Left colon (tissue), 2 donors: ENCODE measurements around the gene COL23A1. TPM values are rescaled to one million over a fixed set of nuclear protein-coding genes. Genes with fewer than 3 reads are reported as not detected.
A peak's percentile ranks its signal among the peaks of the same experiment; 100 is the strongest.

ENCODE experiments used
- ATAC-seq: fragments of 200-7000 bp; cut with Tn5 transposase; one replicate; pipeline ENCODE4 v1.9.1; 2020; ENCODE audit warnings: mild to moderate bottlenecking, moderate library complexity
- DNase-seq, 2 donors: peaks; one replicate each; pipeline ENCODE4 v3.0.0-alpha.2; 2020
- intact Hi-C, 2 donors: fragments of 100-400 bp; cut with DNase I in 1 of 2; cut with micrococcal nuclease in 1 of 2; formaldehyde crosslinking; loops; one replicate each; pipeline versions ENCODE4 v1.11.2 to v1.14.0; 2022; cut with DNase I, micrococcal nuclease
- total RNA-seq, 2 donors: library from RNA; stranded (reverse); fragmentation: NEBNext Ultra II Directional; extraction: Animal tissue kit (Norgen Biotek cat#: 25700); gene quantifications; one replicate each; pipeline ENCODE4 v1.2.1, GENCODE V29; 2021
- donor health status: DM: no; HTN: no; CAD: no.
- donor health status: DM: yes; HTN: yes; CAD: no.

Gene COL23A1
- total RNA-seq, 2 donors from 2014 or later, result 0.09 to 0.73 TPM

DNA sequence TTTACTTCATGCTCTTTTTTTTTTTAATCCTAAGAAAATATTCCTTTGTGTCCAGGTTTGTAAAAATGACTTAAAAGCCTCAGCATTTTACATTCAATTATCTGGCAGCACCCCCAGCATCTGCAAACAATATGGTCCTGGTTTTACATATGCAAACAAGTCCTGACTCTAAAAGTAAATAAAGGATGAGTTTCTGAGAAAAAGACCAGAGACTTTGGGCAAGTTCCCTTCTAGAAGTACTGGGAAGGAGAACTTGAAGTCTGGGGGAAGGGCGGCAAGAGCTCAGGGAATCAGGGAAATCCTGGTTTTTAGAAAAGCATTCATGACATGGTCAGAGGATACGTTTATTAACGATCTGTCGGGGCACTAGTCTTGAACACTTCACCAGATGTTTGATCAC, 25.8 kb downstream of the COL23A1 start:
- intact Hi-C loops, result no loop called here
- DNase-seq, result no peak
- no peak for ATAC-seq

DNA sequence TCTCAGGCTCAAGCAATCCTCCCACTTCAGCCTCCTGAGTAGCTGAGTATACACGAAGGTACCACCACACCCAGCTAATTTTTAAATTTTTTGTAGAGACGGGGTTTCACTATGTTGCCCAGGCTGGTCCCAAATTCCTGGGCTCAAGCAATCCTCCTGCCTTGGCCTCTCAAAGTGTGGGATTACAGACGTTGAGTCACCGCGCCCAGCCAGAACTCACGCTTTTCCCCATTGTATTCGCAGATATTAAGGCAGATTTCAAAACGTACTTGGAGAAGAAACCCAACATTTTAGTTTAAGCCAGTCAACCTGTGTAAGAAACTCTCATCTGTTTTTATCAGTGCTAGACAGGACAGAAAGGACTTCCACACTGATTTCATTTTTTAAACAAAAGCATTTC, 26.6 kb downstream of the COL23A1 start:
- DNase-seq (no peak), ATAC-seq (no peak)
- intact Hi-C loops, result no loop called here

DNA sequence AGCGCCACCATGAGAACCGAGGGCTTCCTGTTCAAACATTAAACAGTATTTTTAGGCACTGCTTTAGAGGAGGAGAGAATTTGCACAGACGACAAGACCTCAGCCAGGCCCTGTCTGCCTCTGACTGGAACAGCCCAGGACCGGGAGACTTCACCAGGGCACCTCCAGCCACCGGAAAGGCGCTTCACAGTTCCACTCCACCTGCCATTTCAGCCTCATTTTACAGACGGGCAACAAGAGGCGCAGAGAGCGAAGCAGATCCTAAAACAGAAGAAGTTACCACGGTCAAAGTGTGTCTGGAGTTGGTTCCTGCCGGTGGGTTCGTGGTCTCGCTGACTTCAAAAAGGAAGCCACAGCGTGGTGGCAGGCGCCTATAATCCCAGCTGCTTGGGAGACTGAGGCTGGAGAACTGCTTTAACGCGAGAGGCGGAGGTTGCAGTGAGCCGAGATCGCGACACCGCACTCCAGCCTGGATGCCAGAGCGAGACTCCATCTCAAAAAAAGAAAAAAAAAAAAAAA, 28.4 kb downstream of the COL23A1 start:
- ATAC-seq (no peak), DNase-seq (no peak)
- intact Hi-C loops, result no loop called here

DNA sequence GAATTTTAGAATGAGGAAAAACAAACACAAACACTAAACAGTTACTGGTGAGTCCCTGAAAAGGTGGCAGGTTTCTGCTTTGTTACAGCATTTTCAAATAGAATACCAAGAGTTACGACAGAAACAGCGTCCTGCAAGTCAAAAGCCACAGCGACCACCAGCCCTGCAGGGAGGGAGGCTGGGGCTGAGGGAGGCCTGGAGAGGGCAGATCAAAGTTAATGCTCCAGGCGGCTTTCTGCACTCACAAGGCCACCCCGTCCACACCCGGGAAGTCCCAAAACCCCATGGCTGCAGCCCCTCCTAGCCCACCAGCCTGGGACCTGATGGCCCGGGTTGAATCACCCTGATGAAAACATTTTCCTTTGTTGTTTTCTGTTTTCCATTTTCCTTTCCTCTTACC, 29.3 kb downstream of the COL23A1 start:
- intact Hi-C loops, result no loop called here
- no peak for ATAC-seq

DNA sequence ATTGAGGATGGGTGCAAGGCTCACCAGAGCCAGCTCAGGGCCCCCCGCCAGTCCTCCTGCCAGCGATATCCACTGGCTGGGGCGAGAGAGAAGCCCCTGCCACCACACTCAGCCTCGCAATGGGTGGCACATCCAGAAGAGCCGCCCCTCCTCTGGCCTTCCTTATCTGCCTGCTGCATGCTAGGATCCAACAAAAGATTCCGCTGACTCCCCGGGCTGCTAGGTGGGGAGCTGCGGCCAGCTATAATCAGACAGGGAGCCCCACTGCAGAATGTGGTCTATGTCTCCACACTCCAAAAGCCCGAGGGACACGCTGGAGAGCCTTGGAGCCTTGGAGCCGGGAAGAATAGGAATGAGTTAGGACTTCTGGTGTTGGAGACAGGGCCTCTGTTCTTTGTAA, 32.8 kb downstream of the COL23A1 start:
- DNase-seq (no peak), ATAC-seq (no peak)
- intact Hi-C loops, result no loop called here

More for the DNA sequence above, 29.3 kb downstream of the COL23A1 start:
- no peak for DNase-seq

DNA sequence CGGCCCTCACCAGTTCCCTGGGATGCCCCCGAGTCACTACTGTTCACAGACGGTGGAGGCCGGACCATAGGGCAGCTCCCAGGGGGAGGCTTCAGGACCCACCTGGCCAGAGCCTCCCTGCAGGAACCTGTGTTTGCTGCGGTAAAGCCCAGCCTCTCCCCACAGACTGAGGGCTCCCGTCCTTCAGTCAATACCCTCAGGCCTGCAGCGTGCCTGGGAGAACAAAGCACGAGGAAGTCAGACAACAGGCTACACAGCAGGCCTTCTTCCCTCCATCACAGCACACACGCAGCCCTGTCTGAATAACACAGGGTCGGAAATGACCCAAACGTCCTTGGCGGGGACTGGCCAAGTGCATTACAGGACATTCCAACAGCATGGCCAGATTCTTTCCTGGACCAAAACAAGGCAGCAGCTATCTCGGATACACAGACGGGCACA, 34.4 kb downstream of the COL23A1 start:
- ATAC-seq, result no peak
- intact Hi-C loops, result no loop called here

DNA sequence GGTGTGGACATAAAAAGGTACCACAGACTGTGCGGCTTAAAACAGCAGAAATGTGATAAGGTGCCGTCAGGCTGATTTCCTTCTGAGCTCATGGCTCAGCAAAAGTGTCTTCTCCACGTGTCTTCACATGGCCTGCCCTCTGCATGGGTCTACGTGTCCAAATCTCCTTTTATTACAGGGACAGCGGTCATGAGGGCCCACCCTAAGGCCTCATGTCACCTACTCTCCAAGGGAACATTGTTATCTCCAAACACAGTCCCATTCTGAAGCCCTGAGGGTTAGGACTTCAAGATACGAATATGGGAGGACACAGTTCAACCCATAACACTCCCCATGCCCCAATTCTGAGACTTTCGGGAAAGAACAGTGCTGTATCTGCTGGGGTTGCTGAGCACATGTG, 35.2 kb downstream of the COL23A1 start:
- ATAC-seq (no peak), DNase-seq (no peak)
- intact Hi-C loops, result no loop called here

More for the DNA sequence above, 34.4 kb downstream of the COL23A1 start:
- no peak for DNase-seq

DNA sequence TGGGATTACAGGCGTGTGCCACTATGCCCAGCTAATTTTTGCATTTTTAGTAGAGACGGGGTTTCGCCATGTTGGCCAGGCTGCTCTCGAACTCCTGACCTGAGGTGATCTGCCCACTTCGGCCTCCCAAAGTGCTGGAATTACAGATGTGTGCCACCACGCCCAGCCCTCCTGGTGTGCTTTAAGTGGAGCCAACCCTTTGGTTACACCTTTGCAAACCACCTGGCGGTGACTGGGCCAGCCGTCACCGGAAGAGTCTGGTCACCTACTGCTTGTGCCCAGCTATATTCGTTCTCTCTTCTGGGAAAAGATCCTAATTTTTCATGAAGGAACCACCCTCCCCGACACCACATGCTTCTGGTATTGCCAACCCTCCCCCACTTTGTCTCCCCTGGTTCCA, 35.9 kb downstream of the COL23A1 start:
- intact Hi-C loops, result loop anchor here (5.0 kb wide), 2 partner anchors 272 to 277 kb away; no protein-coding TSS in a partner anchor
- DNase-seq (no peak), ATAC-seq (no peak)

DNA sequence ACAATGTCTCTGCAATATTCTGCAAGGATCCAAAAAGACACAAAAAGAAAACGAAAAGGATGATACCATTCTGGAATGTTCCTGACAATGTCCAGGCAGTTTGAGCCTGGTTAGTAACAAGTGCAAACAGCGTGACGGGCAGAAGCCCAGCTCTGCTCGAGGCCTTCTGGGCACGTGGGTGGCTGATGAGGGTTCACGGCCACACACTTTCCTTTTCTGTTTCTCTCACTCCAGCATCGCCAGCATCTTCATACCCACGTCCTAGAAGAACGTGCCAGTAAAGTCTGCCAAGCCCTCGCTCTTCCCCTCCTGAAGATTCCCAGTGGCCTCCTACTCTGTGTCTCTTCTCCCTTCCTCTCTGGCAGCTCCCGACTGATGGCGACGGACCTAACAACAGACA, 36.7 kb downstream of the COL23A1 start:
- ATAC-seq (no peak), DNase-seq (peak in 1 of 2 donors; percentile 33)
- intact Hi-C loops, result loop anchor here (5.0 kb wide), 2 partner anchors 271 to 276 kb away; no protein-coding TSS in a partner anchor

DNA sequence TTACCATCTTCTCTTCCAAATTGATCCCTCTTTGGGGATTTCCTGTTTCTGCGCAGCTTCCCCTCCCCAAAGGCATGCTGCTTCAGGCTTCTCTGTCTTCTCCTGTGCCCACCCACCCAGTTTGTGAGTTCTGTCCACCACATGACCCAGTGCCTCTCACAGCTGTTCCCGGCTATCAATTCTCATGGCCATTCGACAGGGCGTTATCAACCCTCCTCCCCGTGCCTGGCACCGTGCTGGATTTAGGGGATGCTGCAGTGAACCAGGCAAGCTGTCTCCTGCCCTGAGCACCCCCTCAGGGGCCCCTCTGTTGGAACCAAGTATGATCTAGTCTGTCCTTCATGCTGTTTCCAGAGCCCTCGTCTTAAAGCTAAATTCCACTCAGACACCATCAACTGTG, 38.7 kb downstream of the COL23A1 start:
- DNase-seq (no peak), ATAC-seq (no peak)
- intact Hi-C loops, result loop anchor here (5.0 kb wide), 2 partner anchors 269 to 274 kb away; no protein-coding TSS in a partner anchor

DNA sequence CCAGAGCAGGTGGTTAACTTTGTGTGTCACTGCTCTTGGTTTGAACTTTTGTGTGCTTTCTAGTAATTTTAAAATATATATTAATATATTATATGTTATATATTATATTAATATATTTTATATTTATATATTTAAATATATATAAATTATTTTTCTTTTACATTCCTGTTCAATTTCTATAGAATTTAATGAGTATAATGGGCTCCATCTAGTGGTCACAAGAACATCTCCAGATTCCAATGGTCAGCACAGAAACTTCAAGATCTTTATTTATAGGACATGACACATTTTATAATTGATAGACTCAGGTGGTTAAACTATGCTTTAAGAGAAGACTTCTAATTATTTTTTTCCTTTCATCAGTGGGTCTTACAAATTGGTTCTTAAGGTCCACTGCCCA, 39.1 kb downstream of the COL23A1 start:
- DNase-seq (no peak), ATAC-seq (no peak)
- intact Hi-C loops, result loop anchor here (5.0 kb wide), 2 partner anchors 269 to 274 kb away; no protein-coding TSS in a partner anchor

DNA sequence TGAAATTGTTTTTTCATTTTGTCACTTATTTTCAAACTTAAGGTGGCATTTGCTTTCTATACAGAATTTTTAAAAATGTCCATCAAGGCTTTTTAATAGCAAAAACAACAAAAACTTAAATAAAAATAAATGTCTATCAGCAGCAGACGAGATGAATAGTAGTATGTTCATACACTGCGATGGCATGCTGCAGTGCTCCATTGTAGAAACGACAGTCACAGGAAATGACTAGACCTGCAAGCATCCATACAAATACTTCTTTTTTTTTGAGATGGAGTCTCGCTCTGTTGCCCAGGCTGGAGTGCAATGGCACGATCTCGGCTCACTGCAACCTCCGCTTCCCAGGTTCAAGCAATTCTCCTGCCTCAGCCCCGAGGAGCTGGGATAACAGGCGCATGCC, 41.4 kb downstream of the COL23A1 start:
- DNase-seq (no peak), ATAC-seq (no peak)
- intact Hi-C loops, result no loop called here

DNA sequence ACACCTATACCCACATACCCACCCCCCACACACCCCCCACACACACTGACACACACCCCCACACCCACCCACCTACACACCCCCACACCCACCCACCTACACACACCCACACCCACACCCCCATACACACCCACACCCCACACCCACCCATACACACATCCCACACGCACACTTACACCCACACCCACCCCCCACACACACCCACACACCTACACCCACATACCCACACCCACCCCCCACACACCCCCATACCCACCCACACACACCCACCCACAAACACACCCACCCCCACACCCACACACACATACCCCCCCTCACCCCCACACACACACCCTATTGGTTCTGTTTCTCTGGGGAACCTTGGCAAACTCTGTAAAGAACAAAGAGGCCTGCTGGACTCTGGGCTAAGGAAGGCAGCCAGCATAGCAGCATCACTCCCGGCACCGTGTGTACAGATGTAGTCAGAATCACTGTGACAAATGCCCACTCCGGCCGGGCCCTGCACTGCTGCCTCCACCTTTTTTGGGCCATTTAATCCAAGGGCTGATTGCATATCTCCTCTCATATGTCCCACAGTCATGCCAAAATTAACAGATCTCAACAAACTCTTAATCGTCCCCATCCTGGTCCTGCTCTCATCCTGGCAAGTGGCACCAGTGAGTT, 42.3 kb downstream of the COL23A1 start:
- no peak for DNase-seq
- intact Hi-C loops, result no loop called here
- ATAC-seq, result no peak

DNA sequence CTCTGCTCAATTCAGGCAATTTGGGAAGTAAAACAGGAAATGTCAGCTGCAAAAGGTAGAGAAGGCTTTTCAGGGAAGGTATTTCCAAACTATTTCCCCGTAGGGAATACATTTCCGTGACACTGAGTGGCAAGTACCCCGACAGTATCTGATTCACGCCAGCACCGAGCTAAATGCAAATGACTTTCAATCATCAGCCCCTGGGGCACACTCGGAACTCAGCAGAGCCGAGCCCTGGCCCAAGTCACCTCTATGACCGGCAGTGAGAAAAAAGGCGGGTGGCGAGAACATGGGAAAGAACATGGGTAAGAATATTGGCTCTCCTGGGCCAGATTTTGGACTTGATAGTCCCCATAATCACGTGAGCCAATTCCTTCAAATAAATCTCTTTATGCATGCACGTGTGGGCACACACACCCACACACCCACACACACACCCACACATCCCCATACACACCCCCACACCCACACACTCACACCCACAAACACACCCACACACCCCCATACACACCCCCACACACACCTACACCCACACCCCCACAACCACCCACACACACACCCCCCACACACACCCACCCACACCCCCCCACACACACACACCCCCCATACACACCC, 43.0 kb downstream of the COL23A1 start:
- intact Hi-C loops, result no loop called here

DNA sequence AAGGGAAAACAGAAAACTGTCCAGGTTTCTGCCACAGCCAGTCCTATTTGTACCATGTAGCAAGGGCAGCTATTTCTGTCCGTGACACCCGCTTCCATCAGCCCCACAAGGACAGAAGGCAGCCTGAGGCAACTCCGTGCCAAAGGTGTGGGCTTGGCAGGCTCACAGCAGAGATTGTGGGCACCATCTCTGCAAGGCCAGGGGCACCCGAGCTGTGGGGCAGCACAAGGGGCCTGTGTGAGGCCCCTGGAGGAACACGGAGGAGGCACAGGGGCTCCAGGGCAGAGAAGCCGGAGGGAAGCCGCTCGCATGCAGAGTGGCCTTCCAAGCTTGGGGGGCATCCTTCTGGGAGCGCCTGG, 43.5 kb downstream of the COL23A1 start:
- DNase-seq (no peak), ATAC-seq (no peak)
- intact Hi-C loops, result no loop called here

More for the DNA sequence above, 43.0 kb downstream of the COL23A1 start:
- DNase-seq (no peak), ATAC-seq (no peak)

DNA sequence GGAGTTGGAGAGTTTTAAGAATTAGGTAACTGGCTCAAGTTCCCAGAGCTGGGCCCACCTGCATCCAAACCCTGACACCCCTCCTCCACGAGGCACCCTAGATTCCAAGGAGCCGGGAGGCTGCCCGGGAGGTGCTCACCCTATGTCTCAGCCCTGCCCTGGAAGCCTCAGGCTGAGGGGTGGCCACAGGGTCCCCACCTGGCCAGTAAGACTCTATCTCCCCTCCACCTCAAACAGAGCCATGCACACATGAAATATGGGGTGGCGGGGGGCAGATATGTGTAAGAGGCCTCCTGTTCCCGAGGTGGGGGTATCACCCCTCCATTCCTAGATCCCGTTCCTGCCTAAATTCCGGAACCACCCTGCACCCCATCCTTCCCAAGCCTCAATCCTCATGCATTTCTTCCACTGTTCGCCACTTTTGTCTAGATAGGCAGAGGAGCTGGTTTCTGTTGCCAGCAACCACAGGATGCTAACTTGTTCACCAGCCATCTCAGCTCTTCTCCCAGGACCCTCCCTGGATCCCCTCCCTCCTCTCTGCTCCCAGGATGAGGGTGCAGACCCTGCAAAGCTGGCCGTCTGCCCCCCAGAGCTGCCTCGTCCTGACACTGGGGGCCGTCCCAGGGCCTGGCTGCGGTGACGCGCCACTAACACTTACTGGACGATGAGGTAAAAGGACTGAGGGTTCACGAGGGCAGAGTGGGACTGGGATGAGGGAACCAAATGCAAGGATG, 44.1 kb downstream of the COL23A1 start:
- no peak for ATAC-seq
- no peak for DNase-seq
- intact Hi-C loops, result no loop called here

DNA sequence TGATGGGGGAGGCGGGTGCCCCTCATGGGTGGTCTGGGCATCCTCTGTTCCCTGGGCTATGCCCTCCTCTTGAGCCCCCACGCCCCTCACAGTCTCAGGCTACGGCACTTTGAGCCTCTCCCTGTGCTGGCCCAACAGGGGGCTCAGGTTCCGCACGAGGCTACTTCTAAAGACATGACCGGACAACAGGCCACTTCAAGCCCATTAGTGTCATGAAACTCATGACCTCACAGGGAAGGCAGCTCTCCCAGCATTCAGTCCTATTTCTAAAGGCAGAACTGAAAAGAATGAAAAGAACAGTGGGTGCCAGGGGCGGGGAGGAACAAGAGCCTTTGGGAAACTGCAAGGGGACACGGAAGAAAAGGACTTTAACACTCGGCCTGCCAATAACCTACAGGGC, 45.0 kb downstream of the COL23A1 start:
- ATAC-seq, result no peak
- DNase-seq, result no peak
- intact Hi-C loops, result no loop called here

DNA sequence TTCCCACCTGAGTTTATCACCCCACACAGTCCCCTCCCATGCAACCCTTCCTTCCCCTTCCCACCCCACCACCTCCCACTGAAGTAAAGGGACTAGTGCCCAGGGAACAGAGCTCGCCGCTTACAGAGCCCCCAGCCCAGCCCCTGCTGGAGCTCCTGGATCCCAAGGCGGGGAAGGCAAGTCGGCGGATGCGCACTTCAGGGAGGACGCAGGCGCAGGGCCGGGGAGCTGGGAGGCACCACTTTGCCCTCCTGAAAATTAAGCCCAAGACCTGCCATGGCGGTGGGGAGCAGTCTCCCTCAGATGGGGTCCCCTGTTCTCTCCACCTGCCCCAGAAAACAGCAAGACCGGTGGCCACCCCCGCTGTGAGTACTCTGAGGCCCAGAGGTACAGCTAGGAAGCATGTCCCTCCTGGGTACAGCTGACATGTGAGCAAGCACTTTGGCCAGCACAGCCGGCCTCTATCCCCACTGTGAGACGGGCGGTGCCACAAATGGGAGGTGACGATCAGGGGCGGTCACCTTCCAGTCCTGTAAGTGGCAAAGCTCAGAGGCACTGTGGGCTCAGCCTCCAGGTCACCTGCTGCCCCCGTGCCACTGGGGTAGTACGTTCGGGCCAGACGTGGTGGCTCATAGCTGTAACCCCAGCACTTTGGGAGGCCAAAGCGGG, 45.9 kb downstream of the COL23A1 start:
- DNase-seq, result no peak
- no peak for ATAC-seq
- intact Hi-C loops, result no loop called here

DNA sequence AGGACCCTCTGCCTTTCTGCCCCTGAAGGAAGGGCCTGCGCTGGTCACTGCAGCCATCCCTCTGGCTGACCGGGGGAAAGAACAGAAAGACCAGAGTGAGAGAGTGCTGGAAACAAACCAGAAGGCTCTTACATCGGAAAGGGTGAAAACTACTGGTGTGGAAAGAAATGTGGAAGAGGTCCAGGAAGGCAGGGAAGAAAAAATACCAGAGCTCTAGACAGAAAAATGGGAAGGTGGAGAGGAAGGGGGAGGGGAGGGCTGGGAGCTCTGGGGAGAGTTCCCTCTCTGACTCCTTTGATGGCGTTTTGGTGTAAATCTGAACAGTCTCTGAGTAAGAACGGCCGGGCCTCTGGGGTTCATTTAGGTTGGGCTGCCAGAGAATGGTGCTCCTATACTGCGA, 47.7 kb downstream of the COL23A1 start:
- ATAC-seq (no peak), DNase-seq (no peak)
- intact Hi-C loops, result no loop called here
